Fibroblast of skin of left quadriceps (primary cell): ENCODE data around the gene SAP25.
A peak's percentile ranks its signal among the peaks of the same experiment; 100 is the strongest.

Experiments used
- DNase-seq, 2 experiments: peaks; one replicate each; pipeline ENCODE4 v3.0.0-alpha.2; 2013; ENCODE audit warnings: low read depth in 2 of 2

Gene SAP25

DNA sequence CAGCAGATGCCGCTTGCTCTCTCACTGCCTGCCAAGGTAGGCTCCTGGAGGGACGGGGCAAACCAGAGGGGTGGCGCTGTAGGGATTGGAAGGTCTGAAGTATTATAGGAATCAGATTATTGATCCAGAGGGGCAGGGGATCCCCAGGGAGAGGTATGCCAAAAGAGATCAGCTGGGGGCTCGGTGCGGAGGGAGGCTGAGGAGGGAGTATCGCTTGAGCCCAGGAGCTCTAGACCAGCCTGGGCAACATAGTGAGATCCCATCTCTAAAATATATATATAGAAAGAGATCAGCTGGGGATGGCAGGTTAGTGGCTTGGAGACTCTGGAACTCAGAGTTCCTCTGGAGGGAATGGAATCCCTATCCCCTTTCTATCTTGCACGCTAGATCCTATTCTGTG is 21.5 kb upstream of the SAP25 start:
- no peak for DNase-seq

DNA sequence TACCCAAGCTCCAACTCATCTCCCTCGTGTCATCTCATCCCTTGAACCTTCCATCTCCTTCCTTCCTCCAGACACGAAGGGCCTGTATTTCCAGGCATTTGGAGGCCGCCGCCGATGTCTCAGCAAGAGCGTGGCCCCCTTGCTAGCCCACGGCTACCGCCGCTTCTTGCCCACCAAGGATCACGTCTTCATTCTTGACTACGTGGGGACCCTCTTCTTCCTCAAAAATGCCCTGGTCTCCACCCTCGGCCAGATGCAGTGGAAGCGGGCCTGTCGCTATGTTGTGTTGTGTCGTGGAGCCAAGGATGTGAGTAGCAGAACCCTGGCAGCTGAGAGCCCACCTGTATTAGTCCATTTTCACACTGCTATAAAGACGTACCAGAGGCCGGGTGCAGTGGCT is 17.9 kb upstream of the SAP25 start:
- DNase-seq: no peak

DNA sequence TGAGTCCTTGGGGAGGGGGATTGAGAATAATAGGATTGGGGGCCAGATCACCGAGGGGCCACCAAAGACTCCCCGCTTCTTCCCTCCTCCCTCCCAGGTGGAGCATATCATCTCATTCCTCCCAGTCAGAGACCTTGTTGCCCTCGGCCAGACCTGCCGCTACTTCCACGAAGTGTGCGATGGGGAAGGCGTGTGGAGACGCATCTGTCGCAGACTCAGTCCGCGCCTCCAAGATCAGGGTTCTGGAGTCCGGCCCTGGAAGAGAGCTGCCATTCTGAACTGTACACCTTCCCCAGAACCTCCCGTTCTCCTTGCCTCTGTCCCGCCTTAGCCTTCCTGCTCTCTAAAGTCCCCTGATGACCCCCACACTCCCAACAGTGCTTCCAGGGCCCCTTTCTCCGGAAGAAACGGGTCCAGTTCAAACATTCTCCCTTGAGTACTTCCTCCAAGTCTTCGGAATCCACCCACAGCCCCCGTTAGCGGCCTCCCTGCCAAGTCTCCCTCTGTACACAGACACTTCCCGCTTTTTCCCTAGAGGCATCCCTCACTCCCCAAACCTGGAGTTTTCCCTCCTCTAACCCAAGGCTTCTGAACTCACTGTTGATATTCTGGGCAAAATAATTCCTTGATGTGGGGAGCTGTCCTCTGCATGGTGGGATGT is 16.5 kb upstream of the SAP25 start:
- DNase-seq: no peak

GRCh38 chr7:100589341-100589947 is 15.7 kb upstream of the SAP25 start:
- DNase-seq: no peak

DNA sequence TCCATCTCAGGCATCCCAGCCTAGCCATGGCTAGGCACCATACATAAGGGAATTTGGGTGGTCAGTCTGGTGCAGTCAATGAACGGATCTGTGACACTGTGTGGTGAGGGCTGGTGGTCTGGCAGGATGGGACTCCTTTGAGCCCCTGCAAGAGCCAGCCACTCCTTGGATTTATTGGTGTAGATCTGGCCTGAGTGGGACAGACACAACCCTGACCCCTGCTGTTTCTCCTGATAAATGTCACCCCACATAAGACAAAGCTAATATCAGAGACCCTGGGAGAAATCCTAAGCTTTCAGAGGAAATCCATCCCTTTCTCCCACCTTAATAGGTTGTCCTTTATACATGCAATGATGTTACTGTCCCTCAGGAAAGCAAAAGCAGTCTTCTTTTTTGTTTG is 14.7 kb upstream of the SAP25 start:
- DNase-seq: no peak

DNA sequence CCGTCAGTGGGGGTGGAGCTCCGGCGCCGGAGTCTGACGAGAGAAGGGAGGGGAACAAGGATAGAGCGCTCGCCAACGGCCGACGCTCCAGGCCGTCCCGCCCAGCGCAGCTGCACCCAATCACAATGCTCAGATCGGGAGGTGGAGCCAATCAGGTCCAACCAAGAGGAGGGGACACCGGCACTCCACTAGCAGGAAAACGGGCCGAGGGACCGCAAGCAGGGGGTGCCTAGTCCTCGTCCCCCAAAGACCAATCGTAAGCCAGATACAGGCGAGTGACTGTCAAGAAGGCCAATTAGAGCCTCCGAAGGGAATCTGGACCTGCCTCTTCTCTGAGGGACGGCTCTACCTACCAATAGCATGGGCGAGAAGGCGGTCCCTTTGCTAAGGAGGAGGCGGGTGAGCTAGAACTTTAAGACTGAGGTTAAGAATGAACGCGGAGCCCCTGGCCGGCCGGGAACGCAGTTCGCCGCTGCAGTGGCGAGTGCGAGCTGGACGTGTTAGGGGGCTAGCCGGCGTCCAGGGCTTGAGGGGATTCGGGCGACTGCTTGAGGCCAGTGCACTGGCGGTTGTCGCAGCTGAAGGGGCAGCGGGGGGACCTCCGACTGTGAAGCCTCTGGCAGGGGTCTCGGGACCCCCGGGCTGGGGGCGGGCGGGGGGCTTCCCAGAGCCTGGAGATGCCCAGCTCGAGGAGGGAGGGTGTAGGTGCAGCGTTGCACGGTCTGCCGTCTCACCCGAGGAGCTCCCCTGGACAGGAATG is 12.7 kb upstream of the SAP25 start, which contains the start of gene FBXO24:
Gene FBXO24, plus strand, starts transcription at position 63 of the 760 bp plus-strand sequence. Its CDS starts 298 bp downstream, at position 361.
- peak; percentile 100 for DNase-seq

DNA sequence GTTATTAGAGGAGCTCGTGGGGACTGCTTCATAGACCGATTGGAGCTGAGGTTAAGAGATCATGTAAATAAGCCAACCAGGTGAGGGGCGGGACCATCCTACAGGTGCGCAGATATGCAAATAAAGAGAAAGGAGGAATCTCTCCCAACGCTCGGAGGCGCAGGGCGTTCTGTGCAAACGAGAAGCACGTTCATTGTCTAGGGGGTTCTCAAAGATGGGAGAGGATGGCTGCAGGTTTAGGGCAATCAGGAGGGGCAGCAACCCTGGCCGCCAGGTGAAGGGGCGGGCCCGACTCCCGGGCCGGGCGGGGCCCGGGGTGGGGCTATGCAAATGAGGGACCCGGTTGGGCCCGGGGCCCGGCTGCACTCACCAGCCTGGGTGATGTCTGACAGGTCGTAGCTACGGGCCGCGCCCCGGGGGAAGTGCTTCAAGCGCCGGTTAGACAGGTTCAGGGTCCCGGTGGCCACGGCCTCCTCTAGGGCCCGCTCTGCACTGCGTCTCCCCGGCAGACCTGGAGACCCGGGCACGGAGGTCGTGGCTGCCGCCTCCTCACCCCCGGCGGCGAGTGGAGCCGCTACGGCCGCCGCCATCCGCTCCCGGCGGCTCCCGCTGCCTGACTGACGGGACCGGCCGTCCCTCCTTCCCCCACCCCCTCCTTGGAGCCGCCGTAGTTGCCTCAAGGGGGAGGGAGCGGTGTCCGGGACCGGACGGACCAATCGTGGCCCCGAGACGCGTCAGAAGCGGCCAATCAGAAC is 12.0 kb upstream of the SAP25 start, which contains the start of gene LRCH4:
Gene LRCH4, minus strand, starts transcription at position 619 of the 755 bp plus-strand sequence. Its CDS starts 29 bp downstream, at position 590.
- no peak for DNase-seq

- no peak for DNase-seq
Measured at GRCh38 chr7:100584683-100585510, 11.2 kb upstream of the SAP25 start.

GRCh38 chr7:100584054-100584682 is 10.5 kb upstream of the SAP25 start:
- no peak for DNase-seq

- DNase-seq: no peak
Measured at GRCh38 chr7:100583132-100584053, 9.7 kb upstream of the SAP25 start.

GRCh38 chr7:100582650-100583049 is 8.9 kb upstream of the SAP25 start:
- DNase-seq: no peak

DNA sequence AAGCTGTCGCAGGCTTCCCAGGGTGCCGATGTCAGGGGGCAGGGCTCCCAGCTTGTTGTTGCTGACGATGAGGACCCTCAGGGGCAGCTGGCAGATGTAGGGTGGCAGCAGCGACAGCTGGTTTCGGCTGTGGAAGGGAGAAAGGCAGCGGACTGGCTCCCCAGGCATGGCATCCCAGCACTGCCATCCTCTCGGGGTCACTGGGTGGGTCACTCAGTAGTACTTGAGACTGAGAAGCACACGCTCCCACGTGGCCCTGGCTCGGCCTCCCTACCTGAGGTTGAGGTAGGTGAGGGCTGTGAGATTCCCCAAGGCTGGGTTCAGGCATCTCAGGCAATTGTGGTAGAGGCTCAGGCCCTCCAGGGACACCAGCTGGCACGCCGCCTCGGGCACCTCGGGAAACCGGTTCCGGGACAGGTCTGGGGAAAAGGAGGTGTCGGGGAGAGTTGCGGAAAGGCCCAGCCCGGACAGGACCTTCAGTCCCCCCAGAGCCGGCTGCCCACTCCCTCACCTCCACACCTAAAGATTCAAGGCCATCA is 8.4 kb upstream of the SAP25 start:
- no peak for DNase-seq

GRCh38 chr7:100580466-100581283 is 7.0 kb upstream of the SAP25 start:
- no peak for DNase-seq

GRCh38 chr7:100578246-100579183 is 4.8 kb upstream of the SAP25 start:
- DNase-seq: no peak

DNA sequence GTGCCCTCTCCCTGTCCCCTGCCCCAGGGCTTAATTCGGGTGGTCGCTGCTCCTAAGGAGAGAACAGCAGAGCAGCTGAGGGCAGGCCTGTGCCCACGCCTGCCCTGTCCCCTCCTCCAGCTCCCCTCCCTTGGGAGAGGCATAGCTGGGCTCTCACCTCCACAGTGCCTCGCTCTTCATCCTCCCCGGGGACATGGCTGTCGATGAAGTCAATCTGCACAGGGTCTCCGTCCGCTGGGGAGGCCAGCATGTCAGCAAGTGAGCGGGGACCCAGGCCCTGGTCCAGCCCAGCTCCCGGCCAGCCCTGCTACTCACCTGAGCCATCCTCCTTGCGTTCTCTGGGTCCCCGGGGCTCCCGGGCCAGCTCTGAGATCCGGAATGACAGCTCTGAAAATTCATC is 3.8 kb upstream of the SAP25 start:
- DNase-seq: no peak

DNA sequence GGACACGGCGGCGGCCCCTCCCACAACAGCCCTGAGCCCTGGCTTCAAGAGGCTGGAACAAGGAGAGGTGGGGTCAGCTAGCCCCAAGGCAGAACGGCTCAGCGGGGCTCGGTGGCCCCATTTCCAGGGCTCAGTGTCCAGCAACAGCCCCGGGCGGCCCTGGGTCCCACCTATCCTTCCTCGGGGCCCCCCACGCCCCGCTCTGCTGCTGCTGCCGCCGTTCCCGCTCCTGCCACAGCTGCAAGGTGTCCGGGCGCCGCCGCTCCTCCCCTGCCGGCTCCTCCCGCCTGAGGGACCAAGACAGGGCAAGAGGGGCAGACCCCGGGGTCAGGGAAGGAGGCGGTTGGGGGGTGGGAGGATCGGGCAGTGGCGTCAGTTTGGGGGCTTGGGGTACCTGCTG is 3.4 kb upstream of the SAP25 start:
- DNase-seq: no peak

GRCh38 chr7:100576384-100576993 is 2.8 kb upstream of the SAP25 start:
- no peak for DNase-seq
